ENCODE measurements around the gene ASTN2. TPM values are rescaled to one million over a fixed set of nuclear protein-coding genes. Genes with fewer than 3 reads are reported as not detected.

ASTN2 gene
- total RNA-seq, 4 donors from 2014 or later, result 3.0 to 7.0 (median 5.2) TPM

GRCh38 chr9:116741086-116741740 lies 673.6 kb downstream of the ASTN2 start:
- Histone ChIP-seq H3K36me3 (no peaks in the 10 kb centered on the region), H3K9me3 (no peaks in the 10 kb centered on the region), H3K27me3 (no peaks in the 10 kb centered on the region), H3K4me3 (no peak overlapping the region), H3K27ac (no peak overlapping the region), H3K4me1 (peaks cover 0 to 3% (median 0%) of the 10 kb centered on the region in 4 donors)
- WGBS, 2 donors (ENCODE audit: low coverage in 1 of 2), result 58 to 74% methylated on average over 2 to 3 of the region's 3 CpGs
- no peak for TF ChIP-seq EP300 (IDR thresholded peaks at IDR 0.05; ENCODE audit: low read depth)
- no peak for TF ChIP-seq CTCF (IDR thresholded peaks at IDR 0.05)
- TF ChIP-seq POLR2AphosphoS5 (IDR thresholded peaks at IDR 0.05), result no peak
- TF ChIP-seq POLR2A (IDR thresholded peaks at IDR 0.05), result no peak
- DNase-seq, result no peak
- in situ Hi-C loops (cut with MboI; ENCODE audit: low pct_ligation_motif_present in 1 of 4, low pct_unique_long_range_greater_than_20kb in 1 of 4, low sequenced_read_pairs in 3 of 4) (no loop called here), intact Hi-C loops (cut with DNase I; ENCODE audit: low total_unique reads) (no loop called here)

- Histone ChIP-seq H3K4me3 (no peak overlapping the region), H3K36me3 (no peaks in the 10 kb centered on the region), H3K27ac (no peak overlapping the region), H3K27me3 (no peaks in the 10 kb centered on the region), H3K9me3 (no peaks in the 10 kb centered on the region), H3K4me1 (peaks cover 0 to 3% (median 0%) of the 10 kb centered on the region in 4 donors)
- TF ChIP-seq POLR2AphosphoS5 (IDR thresholded peaks at IDR 0.05) (no peak), POLR2A (IDR thresholded peaks at IDR 0.05) (no peak), CTCF (IDR thresholded peaks at IDR 0.05) (peak; percentile 65 to 85 (median 80)), EP300 (IDR thresholded peaks at IDR 0.05; ENCODE audit: low read depth) (no peak)
- WGBS, 2 donors (ENCODE audit: low coverage in 1 of 2), result 0 to 14% methylated on average over 1 to 16 of the region's 16 CpGs
- DNase-seq, result peak; percentile 70
- in situ Hi-C loops (cut with MboI; ENCODE audit: low pct_ligation_motif_present in 1 of 4, low pct_unique_long_range_greater_than_20kb in 1 of 4, low sequenced_read_pairs in 3 of 4) (no loop called here), intact Hi-C loops (cut with DNase I; ENCODE audit: low total_unique reads) (loop anchor here (10.0 kb wide), 1 partner anchor 128 kb away; no protein-coding TSS in a partner anchor)
Measured at GRCh38 chr9:116737152-116737546, 677.7 kb downstream of the ASTN2 start.

DNA sequence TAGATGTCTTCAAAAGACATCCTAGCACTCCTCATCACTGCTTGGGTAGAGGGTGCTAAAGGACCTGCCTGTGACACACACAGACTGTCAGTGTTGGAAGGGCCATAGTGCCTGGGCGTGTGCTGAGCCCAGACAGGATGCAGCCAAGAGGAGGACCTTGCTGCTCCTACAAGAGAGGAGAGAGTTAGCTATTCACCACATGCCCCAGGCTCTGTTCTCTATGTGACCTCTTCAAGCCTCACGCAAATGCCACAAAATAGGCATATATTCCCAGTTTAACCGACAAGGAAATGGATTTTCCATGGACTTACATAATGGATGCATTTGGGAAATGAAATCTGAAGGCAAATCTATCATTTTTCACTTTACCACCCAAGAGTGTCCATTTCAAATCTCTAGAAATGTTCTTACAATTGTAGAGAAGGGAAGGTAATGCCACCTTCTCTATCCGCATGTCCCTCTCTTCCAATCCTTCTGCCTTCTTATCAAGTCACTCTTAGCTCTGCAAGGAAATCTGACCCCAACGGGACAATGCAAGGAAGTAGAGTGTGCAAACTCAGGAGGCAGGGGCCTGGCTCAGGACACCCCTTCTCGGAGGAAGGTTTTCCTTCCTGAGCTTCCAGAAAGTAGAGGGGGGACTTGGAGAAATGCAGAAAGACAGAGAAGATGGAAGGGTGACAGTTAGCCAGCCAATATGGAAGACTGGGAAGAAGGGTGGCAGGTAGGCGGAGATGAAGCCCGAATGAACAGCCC lies 678.3 kb downstream of the ASTN2 start:
- H3K27me3 ChIP-seq, result no peaks in the 10 kb centered on the region
- TF ChIP-seq CTCF (IDR thresholded peaks at IDR 0.05) (no peak), POLR2A (IDR thresholded peaks at IDR 0.05) (no peak), POLR2AphosphoS5 (IDR thresholded peaks at IDR 0.05) (no peak), EP300 (IDR thresholded peaks at IDR 0.05; ENCODE audit: low read depth) (no peak)
- H3K36me3 ChIP-seq, result no peaks in the 10 kb centered on the region
- no peaks in the 10 kb centered on the region for H3K9me3 ChIP-seq
- peaks cover 0 to 3% (median 0%) of the 10 kb centered on the region in 4 donors for H3K4me1 ChIP-seq
- H3K27ac ChIP-seq, result no peak overlapping the region
- WGBS, 2 donors (ENCODE audit: low coverage in 1 of 2), result 61 to 86% methylated on average over 4 to 8 of the region's 8 CpGs
- no peak for DNase-seq
- H3K4me3 ChIP-seq, result no peak overlapping the region
- in situ Hi-C loops (cut with MboI; ENCODE audit: low pct_ligation_motif_present in 1 of 4, low pct_unique_long_range_greater_than_20kb in 1 of 4, low sequenced_read_pairs in 3 of 4), result no loop called here
- intact Hi-C loops (cut with DNase I; ENCODE audit: low total_unique reads), result loop anchor here (10.0 kb wide), 1 partner anchor 128 kb away; no protein-coding TSS in a partner anchor

GRCh38 chr9:116733010-116733641 lies 681.7 kb downstream of the ASTN2 start:
- 68 to 80% methylated on average over 3 to 9 of the region's 9 CpGs for WGBS, 2 donors (ENCODE audit: low coverage in 1 of 2)
- DNase-seq, result no peak
- intact Hi-C loops (cut with DNase I; ENCODE audit: low total_unique reads), result loop anchor here (10.0 kb wide), 1 partner anchor 132 kb away; no protein-coding TSS in a partner anchor
- Histone ChIP-seq H3K9me3 (no peaks in the 10 kb centered on the region), H3K27ac (no peak overlapping the region), H3K36me3 (no peaks in the 10 kb centered on the region), H3K4me1 (peaks cover 0 to 3% (median 0%) of the 10 kb centered on the region in 4 donors), H3K4me3 (no peak overlapping the region), H3K27me3 (no peaks in the 10 kb centered on the region)
- TF ChIP-seq CTCF (IDR thresholded peaks at IDR 0.05) (no peak), POLR2A (IDR thresholded peaks at IDR 0.05) (no peak), POLR2AphosphoS5 (IDR thresholded peaks at IDR 0.05) (no peak), EP300 (IDR thresholded peaks at IDR 0.05; ENCODE audit: low read depth) (no peak)
- in situ Hi-C loops (cut with MboI; ENCODE audit: low pct_ligation_motif_present in 1 of 4, low pct_unique_long_range_greater_than_20kb in 1 of 4, low sequenced_read_pairs in 3 of 4), result no loop called here

Measured in transverse colon (tissue), 4 donors.